Endometrial microvascular endothelial cells (primary cell): ENCODE results near the gene PHKA1. TPM values are rescaled to one million over a fixed set of nuclear protein-coding genes. Genes with fewer than 3 reads are reported as not detected.
"Not testable (repeated sequence)": the region's sequence is repeated elsewhere in the genome, so short reads cannot be mapped to it uniquely, and the experiment has no call there.

Experiments used
- in situ Hi-C: cut with HindIII; loops from 2 replicates; pipeline ENCODE4 v1.10.0; 2017; ENCODE audit warnings: low sequenced_read_pairs, low pct_unique_long_range_greater_than_20kb; ENCODE audit errors: inconsistent ontology term
- total RNA-seq: library from RNA; depleted of rRNA; stranded (reverse); fragments of >200 nt; gene quantifications from one replicate; pipeline ENCODE4 v1.2.3, GENCODE V29; 2015; ENCODE audit errors: inconsistent ontology term

The PHKA1 gene
- total RNA-seq = 10.7 TPM

DNA sequence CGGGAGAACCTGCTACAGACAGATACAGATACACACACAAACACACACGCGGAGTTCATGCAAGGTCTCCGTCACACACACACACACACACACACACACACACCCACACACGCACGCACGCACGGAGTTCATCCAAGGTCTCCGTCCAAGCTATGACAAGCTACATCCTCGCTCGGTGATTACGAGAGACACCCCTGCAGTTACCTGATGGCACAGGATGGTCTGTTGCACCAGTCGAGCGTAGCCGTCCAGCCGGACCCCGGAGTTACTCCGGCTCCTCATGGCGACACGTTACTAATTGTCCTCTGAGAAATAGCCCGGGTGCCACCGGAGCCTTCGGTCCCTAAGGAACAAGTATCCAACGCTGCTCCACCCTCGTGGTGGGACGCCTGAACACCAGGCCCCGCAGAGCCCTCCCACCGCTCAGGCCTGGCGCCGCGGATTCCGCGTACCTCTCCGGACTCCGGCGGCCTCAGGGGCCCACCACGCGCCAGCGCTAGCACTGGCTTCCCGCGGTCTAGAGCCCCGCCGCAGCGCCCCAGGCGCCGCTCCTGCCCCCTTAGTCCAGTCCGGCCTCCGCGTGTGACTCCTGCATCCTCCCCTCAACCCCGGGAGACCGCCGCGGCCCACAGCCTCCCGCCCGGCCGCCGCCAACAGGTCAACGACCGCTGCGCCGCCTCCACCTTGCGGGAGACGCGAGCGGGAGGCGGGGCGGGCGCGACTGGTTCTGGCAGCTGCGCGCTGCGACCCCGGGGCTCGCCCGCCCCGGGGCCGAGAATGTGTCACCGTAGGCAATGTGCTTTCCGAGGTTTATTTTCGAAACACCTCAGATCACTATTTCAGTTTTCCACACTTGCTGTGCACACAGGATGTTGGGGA, at the start of gene PHKA1:
TSS of gene PHKA1 (minus strand) at position 708 of the 879 bp plus-strand sequence. CDS start at position 282, 426 bp downstream.
- in situ Hi-C loops = not testable (repeated sequence)

DNA sequence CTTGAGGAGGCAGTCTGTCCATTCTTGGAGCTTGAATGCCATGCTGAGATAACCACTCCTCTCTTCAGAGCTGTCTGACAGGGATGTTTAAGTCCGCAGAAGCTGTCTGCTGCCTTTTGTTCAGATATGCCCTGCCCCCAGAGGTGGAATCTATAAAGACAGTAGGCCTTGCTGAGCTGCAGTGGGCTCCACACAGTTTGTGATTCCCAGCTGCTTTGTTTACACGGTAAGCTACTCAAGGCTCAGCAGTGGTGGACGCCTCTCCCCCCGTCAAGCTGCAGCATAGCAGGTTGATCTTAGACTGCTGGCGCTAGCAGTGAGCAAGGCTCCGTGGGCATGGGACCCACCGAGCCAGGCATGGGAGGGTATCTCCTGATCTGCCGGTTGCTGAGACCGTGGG, 46.3 kb upstream of the PHKA1 start:
- in situ Hi-C loops = not testable (repeated sequence)

DNA sequence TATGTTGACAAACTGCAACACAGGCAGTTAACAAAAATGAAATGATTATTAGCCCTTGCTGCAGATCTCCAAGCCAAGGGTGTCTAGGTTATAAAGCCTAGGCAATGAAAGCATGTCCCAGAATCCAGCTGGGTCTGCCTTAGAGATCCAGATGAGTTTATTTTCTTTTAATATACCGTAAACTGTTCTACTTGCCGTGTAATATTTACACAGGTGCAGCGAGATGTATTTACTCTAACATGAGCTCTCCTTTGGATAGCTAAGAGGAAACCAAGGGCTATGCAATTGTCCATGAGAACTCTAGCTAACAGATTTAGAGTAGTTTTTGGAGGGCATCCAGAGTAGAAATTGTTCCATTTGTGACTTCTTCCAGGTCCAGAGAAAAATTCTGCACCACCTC, 34.4 kb upstream of the PHKA1 start:
- in situ Hi-C loops = not testable (repeated sequence)

DNA sequence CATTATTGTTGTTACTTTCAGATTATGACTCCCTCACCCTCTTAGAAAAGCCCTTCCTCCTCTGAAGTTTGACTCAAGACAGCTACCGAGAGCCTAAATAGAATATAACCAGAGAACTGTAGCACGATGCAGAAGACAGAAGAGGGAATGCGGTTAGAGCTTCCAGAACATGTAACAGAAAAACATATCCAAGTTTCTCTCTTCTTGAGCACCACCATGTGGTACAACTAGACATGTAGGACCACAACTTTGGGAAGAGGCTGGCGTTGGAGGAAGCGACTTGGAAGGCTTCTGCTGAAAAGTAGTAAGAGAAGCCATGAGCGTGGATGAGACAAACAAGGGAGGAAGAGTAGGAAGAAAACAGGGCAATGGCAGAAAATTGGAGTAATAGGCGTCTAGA, 31.4 kb upstream of the PHKA1 start:
- in situ Hi-C loops = not testable (repeated sequence)

DNA sequence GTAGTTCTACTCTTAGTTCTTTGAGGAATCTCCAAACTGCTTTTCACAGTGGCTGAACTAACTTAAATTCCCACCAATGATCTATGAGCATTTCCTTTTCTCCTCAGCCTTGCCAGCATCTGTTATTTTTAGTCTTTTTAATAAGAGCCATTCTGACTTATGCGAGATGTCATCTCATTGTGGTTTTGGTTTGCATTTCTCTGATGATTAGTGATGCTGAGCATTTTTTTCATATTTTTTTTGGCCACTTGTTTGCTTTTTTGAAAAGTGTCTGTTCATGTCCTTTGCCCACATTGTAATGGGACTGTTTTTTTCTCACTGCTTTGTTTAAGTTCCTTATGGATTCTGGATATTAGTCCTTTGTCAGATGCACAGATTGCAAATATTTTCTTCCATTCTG, 21.5 kb upstream of the PHKA1 start:
- in situ Hi-C loops = no loop called here

DNA sequence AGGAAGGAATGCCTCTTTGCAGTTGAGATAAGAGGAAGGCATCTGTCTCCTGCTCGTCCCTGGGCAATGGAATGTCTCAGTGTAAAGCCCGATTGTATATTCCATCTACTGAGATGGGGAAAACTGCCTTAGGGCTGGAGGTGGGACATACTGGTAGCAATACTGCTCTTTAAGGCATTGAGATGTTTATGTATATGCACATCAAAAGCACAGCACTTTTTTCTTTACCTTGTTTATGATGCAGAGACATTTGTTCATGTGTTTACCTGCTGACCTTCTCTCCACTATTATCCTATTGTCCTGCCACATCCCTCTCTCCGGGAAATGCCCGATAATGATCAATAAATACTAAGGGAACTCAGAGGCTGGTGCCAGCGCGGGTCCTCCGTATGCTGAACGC, 19.5 kb upstream of the PHKA1 start:
- in situ Hi-C loops = not testable (repeated sequence)

DNA sequence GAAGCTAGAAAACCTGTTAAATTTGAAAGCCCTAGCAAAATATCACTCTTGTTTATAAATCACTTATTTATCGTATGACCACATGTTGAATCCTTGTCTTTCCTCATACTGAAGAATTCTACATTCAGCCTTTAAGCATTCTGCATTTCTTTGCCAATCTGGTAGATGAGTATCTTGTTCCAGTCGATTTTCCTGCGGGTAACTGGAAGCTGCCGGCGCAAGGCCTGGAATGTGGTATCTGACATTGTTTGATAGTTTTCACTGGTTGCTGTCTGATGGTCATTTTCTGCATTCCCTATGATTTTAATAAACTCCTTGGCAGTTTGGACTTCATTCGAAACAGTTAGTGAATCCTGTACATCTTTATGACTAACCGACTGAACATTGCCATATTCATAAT, 13.7 kb upstream of the PHKA1 start:
- in situ Hi-C loops = no loop called here

DNA sequence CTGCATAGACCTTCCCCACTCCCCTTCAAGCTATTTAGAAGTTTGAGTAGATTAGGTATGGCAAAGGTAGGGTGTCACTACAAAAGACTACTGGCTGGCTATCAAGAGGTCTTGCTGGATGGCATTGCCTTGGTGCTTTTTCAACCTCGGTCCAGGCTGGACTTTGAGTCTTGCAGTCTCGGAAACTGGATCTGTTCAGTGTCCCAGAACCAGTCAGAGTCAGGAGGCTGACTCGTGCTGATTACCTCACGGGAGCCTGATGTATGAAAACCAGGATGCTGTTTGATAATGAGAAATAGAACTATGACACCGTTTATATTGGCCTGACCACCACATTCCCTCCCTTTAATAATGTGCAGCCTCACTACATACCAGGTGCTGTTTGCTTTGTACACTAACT, 2.7 kb upstream of the PHKA1 start:
- in situ Hi-C loops = no loop called here

DNA sequence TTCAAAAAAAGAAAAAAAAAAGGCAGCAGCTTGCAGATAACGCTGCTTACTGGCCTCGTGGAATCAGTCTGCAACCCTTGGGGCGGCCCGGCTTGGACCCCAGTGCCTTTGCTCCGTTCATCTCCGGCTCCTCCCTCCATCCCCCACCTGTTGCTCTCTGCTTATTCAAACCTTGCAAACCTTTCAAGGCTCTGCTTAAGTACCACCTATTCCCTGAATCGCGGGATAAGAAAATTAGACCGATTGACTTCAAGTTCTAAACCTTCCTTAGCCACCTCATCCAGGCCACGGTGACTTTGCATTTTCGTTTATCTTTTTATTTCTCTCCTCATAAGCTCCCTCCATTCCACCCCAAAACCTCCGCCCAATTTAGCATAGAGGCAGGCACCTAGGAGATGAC, 1.4 kb upstream of the PHKA1 start:
- in situ Hi-C loops = no loop called here

DNA sequence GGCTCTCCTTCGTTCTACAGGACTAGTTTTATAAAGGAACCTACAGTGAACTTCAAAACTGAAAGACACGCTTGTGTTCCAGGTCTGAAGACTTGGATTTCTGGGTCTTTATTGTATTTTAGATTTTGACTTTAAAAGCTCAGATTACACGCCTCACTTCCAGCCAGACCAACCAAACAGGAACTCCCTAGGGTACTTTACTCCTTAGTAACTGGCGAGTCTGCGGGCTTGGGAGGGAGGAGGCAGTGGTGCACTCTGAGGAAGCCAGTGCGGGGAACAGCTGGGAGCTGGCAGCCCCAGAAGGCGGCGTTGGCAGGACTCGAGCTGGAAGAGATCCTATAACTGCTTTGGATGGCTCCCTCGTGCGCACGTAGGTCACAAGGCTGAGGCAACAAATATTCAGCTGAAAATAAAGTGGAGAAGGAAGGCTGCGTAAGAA, 391 bp upstream of the PHKA1 start:
- in situ Hi-C loops = no loop called here

DNA sequence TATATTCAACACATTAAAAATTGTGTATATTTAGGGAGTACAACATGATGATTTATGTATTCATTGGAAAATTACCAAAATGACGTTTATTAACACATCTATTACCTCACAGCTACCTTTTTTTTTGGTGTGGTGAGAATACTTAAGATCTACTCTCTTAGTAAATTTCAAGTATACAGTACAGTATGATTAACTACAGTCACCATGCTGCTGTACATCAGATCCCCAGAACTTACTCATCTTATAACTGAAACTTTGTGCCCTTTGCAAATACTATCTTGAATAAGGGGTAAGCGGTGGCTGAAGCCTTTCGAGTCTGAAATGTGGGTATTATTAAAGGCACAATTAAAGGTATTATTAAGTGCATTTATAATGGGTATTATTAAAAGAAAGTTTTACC, 976 bp downstream of the PHKA1 start:
- in situ Hi-C loops = no loop called here

DNA sequence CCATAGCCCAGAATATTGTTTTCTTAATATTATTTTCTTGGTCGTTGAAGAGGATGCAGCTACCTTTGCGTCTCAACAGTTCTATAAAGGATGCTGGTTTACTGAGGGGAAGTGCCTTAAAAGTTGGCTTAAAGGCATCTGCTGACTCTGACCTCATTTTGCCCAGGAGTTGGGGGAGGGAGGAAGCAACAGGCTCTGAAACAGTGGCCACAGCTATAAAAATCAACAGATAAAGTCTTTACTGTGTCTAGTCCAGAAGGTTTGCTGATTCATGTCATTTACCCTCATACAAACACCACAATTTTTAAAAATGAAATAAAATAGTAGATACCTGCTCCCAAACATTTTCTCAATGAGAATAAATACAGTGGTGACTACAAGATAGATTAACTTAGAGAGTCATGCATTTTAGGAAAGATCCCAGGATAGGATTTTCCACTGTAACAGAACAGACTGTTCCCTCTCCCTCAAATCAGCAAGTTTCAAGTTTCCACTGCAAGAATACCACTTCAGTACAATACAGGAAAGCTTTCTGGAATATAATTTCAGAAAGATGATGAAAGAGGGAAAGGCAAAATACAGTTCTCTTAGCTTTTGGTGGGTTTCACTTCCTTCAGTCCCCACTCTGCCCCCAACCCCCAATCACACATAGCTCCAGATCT, 1.9 kb downstream of the PHKA1 start:
- in situ Hi-C loops = no loop called here

DNA sequence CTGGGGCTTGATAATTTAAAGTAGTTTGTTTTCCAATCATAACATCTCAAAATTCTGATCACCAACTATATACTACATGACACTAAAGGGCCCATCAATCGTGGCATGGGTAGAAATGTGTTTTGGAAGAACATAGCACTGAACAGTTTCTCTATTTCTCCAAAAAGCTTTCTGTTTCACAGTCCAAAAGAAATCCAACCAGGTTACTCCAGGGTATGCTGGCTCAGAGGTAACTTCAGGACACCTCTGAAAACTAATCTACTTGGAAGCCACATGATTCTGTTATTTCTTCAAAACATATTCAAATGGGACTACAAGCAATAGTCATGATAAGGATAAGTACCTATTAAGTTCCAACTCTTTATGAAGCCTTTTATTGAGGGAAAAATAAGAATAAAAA, 8.3 kb downstream of the PHKA1 start:
- in situ Hi-C loops = no loop called here

DNA sequence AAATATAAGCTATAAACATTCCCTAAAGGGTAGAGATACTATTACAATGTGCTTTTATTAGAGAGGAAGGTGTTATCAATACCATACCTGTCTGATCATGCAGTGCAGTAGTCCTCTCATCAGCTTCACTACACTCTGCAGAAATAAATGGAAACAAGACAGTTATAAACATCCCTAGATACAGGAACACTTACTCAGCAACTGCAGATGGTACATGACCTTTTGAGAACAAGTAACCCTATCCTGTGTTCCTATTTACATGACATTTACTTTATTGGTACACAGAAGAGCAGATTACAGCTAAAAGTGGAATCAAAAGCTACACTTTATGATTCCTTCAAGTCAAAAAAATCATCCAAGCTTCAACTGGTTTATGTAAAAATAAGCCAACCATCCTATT, 9.0 kb downstream of the PHKA1 start:
- in situ Hi-C loops = no loop called here

DNA sequence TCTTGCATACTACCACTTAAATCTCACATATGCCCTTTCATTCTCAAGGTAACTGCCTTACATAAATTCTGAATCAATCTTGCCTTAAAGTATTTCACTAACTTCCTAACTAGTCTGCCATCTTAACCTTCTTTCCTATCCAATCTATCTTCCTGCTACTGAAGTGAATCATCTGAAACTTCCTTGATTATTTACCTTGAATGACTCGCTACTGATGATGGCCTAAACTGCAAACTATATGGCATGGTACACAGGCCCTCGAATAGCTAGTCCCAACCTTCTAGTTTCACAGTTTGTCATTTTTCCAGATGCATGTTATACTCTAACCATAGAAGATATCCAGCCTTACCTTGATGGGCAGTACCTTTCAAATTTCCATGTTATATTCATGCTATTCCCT, 19.9 kb downstream of the PHKA1 start:
- in situ Hi-C loops = no loop called here

DNA sequence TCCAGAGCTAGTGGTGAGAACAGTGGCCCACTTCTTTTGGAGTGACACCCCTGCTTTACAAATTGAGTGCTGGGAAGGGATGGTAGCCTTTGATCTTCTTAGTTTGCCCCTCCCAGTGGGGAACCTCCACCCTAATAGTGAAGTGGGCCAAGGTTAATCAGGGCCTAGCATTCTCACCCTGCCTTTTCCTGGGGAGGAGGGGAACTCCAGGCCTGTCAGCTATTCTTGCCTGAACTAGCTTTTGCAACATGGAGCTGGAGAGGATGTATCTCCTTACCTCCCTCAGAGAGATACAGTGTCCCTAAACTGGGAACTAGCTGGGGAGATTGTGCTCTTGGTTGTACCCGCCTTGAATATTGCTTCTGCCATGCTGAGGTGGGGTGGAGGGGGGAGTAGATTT, 20.6 kb downstream of the PHKA1 start:
- in situ Hi-C loops = no loop called here

DNA sequence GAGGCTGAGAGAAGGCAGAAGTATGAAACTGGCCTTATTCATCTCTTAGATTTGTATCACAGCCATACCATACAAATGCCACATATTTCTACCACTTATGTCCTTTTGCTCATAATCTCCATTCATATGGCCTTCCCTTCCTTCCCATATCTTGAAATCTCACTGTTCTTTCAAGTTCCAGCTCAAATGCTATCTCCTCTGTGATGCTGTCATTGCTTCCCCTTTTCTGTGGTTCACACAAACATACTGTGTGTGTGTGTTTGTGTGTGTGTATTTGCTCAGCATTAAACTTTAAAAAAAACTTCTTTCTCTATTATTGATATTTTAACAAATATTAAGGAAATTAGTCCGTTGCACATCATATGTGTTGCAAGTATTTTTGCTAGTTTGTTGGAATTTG, 26.7 kb downstream of the PHKA1 start:
- in situ Hi-C loops = no loop called here

DNA sequence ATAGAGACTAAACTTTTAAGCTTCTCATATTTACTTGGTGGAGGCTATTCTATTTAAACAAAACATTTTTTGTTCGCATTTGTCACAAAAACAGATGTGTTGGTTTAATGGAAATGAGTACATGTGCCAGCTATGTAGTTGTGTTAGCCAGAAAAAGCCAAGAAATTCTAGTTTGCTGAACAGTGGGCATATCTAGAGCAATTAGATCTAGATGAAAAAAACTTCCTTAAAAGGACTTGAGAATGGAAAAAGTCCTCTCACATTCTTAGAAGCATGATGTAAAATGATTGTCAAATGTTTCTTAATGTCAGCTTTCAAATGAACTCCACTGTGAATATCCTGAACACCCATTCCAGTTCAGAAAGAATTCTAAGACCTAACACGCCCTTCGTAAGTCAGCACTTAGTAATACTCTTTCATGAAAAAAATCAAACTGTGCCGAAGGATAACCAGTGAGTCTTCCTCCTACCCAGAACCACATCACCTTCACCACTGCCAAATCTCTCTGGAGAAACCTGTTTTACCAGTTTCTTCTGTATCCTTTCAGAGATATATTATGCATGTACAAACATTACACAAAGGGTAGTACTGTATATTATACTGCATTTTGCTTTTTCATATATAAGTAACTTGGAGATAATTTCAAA, 28.2 kb downstream of the PHKA1 start:
- in situ Hi-C loops = no loop called here

DNA sequence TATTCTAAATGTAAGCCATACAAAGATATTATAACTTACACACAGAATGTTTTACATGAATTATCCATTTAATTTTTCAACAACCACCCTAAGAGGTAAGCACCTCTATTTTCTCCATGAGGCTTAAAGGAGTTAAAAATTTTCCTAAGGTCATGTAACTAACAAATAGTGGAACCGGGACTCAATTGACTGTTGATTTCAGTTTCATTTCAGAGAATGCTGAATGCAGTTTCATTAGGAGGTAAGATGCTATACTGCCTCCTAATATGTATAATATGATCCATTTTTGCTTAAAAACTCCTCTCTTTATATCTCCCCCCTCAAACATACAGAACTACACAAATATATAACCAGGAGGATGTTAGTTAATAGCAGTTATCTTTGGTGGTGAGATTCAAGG, 29.1 kb downstream of the PHKA1 start:
- in situ Hi-C loops = no loop called here

DNA sequence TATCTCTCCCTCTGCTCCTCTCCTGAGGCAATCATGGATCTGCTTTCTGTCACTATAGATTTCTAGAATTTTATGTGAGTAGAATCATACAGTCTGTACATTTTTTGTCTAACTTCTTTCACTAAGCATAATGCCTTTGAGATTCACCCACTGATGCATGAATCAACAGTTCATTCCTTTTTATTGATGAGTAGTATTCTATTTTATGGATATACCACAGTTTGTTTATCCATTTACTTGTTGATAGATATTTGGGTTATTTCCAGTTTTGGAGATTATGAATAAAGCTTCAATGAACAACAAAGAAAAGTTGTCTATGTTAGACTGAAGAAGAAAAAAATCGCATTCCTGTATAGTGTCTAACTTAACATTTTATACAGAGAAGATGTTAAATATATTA, 30.5 kb downstream of the PHKA1 start:
- in situ Hi-C loops = no loop called here
